HepG2 (cell line): ENCODE results near the gene PANK2. TPM values are rescaled to one million over a fixed set of nuclear protein-coding genes. Genes with fewer than 3 reads are reported as not detected.

ENCODE experiments used
- ARID4A ChIP-seq: sonication (generic); formaldehyde crosslinking; IDR thresholded peaks from 2 replicates; pipeline ENCODE4 v1.5.0; 2020; ENCODE audit warnings: mild to moderate bottlenecking, missing genetic modification reagents, borderline replicate concordance
- ATAD3A ChIP-seq: sonication (generic); formaldehyde crosslinking; IDR thresholded peaks from 2 replicates; pipeline ENCODE4 v1.4.0; 2020; ENCODE audit warnings: missing genetic modification reagents
- ATF5 ChIP-seq: sonication (generic); formaldehyde crosslinking; IDR thresholded peaks from 2 replicates; pipeline ENCODE4 v1.4.0; 2020; ENCODE audit warnings: mild to moderate bottlenecking, low read depth, missing genetic modification reagents
- CBX5 ChIP-seq: sonication (generic); formaldehyde crosslinking; IDR thresholded peaks from 2 replicates; pipeline ENCODE4 v1.4.0; 2020; ENCODE audit warnings: missing genetic modification reagents, borderline replicate concordance
- E2F1 ChIP-seq: sonication (generic); formaldehyde crosslinking; IDR thresholded peaks from 2 replicates; pipeline ENCODE4 v1.5.0; 2020; ENCODE audit warnings: missing genetic modification reagents
- GABPA ChIP-seq, 2 experiments: IDR thresholded peaks; 2 replicates each; pipeline ENCODE4 v1.6.1; 2011 to 2016; ENCODE audit warnings: low read depth in 2 of 2, low read length in 1 of 2, missing biosample characterization in 1 of 2, missing genetic modification characterization in 1 of 2
- HDAC1 ChIP-seq: sonication (generic); formaldehyde crosslinking; IDR thresholded peaks from 2 replicates; pipeline ENCODE4 v1.5.1; 2020; ENCODE audit warnings: mild to moderate bottlenecking, missing genetic modification reagents
- HMGA1 ChIP-seq: sonication (generic); formaldehyde crosslinking; conservative IDR thresholded peaks from 2 replicates; pipeline ENCODE4 v1.4.0; 2020; ENCODE audit warnings: missing genetic modification reagents
- MED1 ChIP-seq: sonication (generic); formaldehyde crosslinking; IDR thresholded peaks from 2 replicates; pipeline ENCODE4 v1.4.0; 2020; ENCODE audit warnings: missing genetic modification reagents
- RBM22 ChIP-seq: fragments of 200-400 bp; formaldehyde crosslinking; optimal IDR thresholded peaks from 2 replicates; pipeline ENCODE3; 2017; ENCODE audit warnings: mild to moderate bottlenecking, low read length, moderate library complexity
- TGIF2 ChIP-seq: IDR thresholded peaks from 2 replicates; pipeline ENCODE4 v1.6.1; 2016; ENCODE audit warnings: control low read depth, missing compliant biosample characterization
- USF2 ChIP-seq, 2 experiments: sonication (generic) in 1 of 2; formaldehyde crosslinking in 1 of 2; IDR thresholded peaks; 2 replicates each; pipeline versions ENCODE4 v1.5.1 to v1.6.1; 2011 to 2020; ENCODE audit warnings: borderline replicate concordance in 1 of 2, low read depth in 1 of 2, low read length in 1 of 2, mild to moderate bottlenecking in 1 of 2, missing genetic modification reagents in 1 of 2, moderate library complexity in 1 of 2
- ZBTB7A ChIP-seq: sonication (generic); formaldehyde crosslinking; IDR thresholded peaks from 2 replicates; pipeline ENCODE4 v1.8.0; 2022; ENCODE audit warnings: mild to moderate bottlenecking, missing genetic modification reagents
- ZBTB7B ChIP-seq: sonication (generic); formaldehyde crosslinking; IDR thresholded peaks from 2 replicates; pipeline ENCODE4 v1.4.0; 2020; ENCODE audit warnings: missing genetic modification reagents
- ZNF468 ChIP-seq: sonication (generic); formaldehyde crosslinking; IDR thresholded peaks from 2 replicates; pipeline ENCODE4 v1.8.0; 2022; ENCODE audit warnings: mild to moderate bottlenecking, moderate library complexity, missing genetic modification reagents
- ZNF747 ChIP-seq: sonication (generic); formaldehyde crosslinking; IDR thresholded peaks from 2 replicates; pipeline ENCODE4 v1.8.1; 2023; ENCODE audit warnings: missing genetic modification reagents, mild to moderate bottlenecking, borderline replicate concordance
- ZNF776 ChIP-seq: sonication (generic); formaldehyde crosslinking; IDR thresholded peaks from 2 replicates; pipeline ENCODE4 v1.4.0; 2020; ENCODE audit warnings: mild to moderate bottlenecking, missing genetic modification reagents
- ZNF792 ChIP-seq: IDR thresholded peaks from 2 replicates; pipeline ENCODE4 v1.6.1; 2016
- ZZZ3 ChIP-seq: sonication (generic); formaldehyde crosslinking; IDR thresholded peaks from 2 replicates; pipeline ENCODE4 v1.4.0; 2020; ENCODE audit warnings: missing genetic modification reagents, mild to moderate bottlenecking, borderline replicate concordance
- polyA plus RNA-seq, 8 experiments: library from polyadenylated mRNA; depleted of rRNA in 3 of 8; stranded (reverse) in 7 of 8; unstranded in 1 of 8; fragments of >200 nt; fragmentation: Illumina TruSeq in 4 of 8; extraction: Trizol in 4 of 8; gene quantifications; 2 replicates each; pipeline versions ENCODE4 v1.2.1 to v1.2.3, GENCODE V29; 2011 to 2016; ENCODE audit warnings: low read depth in 4 of 8, missing spikeins in 1 of 8, mixed read lengths in 1 of 8; ENCODE audit not compliant: insufficient read depth in 1 of 8
- total RNA-seq, 5 experiments: library from RNA; depleted of rRNA; stranded (reverse); fragments of >200 nt; fragmentation: Illumina TruSeq; extraction: Trizol; gene quantifications; 2 replicates each; pipeline ENCODE4 v1.2.3, GENCODE V29; 2016; ENCODE audit warnings: low read depth in 1 of 5

Gene PANK2
- total and polyA plus RNA-seq, 2 of the 13 experiments (the other 11 are each of a cell fraction or from before 2014, with no cell fraction given): 39.2 to 123 TPM

GRCh38 chr20:3889489-3890397, 556 bp downstream of the PANK2 start (continued):
- TF ChIP-seq ZNF776 (CRISPR knock-in tag) (peak; percentile 16; the same call in 1 of the 2 replicates), CBX5 (CRISPR knock-in tag) (0 out of 2 replicates have a peak, but pooled peaks have one; percentile 32), USF2 (IDR thresholded peaks at IDR 0.05; ENCODE audit: low read depth, low read length) (no peak), USF2 (CRISPR knock-in tag; IDR thresholded peaks at IDR 0.05; ENCODE audit: borderline replicate concordance) (0 out of 2 replicates have a peak, but pooled peaks have one; percentile 40), ATF5 (peak; percentile 45; the same call in 1 of the 2 replicates), ZNF792 (CRISPR knock-in tag) (peak; percentile 7; the same call in 1 of the 2 replicates), ZBTB7B (CRISPR knock-in tag) (no peak), ARID4A (CRISPR knock-in tag) (no peak), TGIF2 (peak; percentile 17; the same call in 1 of the 2 replicates), ZBTB7A (0 out of 2 replicates have a peak, but pooled peaks have one; percentile 22), HMGA1 (CRISPR knock-in tag) (no peak), ZNF747 (CRISPR knock-in tag) (0 out of 2 replicates have a peak, but pooled peaks have one; percentile 18), ZZZ3 (CRISPR knock-in tag) (peak; percentile 59), RBM22 (peak; percentile 8), E2F1 (peak; percentile 77), ZNF468 (CRISPR knock-in tag) (0 out of 2 replicates have a peak, but pooled peaks have one; percentile 70), GABPA (IDR thresholded peaks at IDR 0.05; ENCODE audit: low read depth, low read length) (peak; percentile 69), GABPA (CRISPR knock-in tag; IDR thresholded peaks at IDR 0.05; ENCODE audit: low read depth) (peak; percentile 61; the same call in 1 of the 2 replicates), MED1 (CRISPR knock-in tag) (peak; percentile 34; the same call in 1 of the 2 replicates), HDAC1 (CRISPR knock-in tag) (peak; percentile 67; the same call in 1 of the 2 replicates), ATAD3A (CRISPR knock-in tag) (no peak)
